ENCODE results near the gene STOX2.
A peak's percentile ranks its signal among the peaks of the same experiment; 100 is the strongest.
"Not testable (repeated sequence)": the region's sequence is repeated elsewhere in the genome, so short reads cannot be mapped to it uniquely, and the experiment has no call there.

STOX2 gene

DNA sequence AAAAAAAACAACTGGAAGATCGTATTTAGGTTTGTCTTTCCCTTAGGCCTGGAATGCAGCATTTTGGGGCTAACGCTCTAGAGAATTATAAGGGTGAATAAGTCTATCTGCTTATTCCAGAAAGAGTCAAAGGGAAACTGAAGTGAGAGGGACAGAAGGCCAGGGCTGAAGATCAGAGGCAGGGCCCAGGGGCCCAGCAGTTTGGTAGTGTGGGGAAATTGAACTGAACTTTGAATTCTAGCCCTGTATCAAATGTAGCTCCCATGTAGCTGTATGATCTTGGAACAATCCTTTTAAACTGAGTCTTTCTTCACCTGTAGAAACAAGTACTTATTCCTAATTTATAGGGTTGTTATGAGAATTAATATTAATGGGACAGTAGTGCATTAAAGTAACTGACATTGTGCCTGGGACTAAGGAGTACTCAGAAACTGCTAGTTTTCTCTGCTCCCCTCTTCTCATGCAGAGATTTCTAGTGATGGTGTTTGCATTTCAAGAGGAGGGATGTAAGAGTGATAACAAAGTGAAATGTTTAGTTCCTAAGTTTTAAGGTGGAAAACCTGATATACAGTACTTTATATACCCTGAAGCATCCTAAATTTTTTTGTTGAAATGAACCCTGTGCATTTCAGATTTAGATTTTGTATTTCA lies 30.4 kb downstream of the STOX2 start:
- no peak for DNase-seq (ENCODE audit: low spot score)

GRCh38 chr4:183936047-183936446 lies 30.9 kb downstream of the STOX2 start:
- DNase-seq (ENCODE audit: low spot score), result no peak

DNA sequence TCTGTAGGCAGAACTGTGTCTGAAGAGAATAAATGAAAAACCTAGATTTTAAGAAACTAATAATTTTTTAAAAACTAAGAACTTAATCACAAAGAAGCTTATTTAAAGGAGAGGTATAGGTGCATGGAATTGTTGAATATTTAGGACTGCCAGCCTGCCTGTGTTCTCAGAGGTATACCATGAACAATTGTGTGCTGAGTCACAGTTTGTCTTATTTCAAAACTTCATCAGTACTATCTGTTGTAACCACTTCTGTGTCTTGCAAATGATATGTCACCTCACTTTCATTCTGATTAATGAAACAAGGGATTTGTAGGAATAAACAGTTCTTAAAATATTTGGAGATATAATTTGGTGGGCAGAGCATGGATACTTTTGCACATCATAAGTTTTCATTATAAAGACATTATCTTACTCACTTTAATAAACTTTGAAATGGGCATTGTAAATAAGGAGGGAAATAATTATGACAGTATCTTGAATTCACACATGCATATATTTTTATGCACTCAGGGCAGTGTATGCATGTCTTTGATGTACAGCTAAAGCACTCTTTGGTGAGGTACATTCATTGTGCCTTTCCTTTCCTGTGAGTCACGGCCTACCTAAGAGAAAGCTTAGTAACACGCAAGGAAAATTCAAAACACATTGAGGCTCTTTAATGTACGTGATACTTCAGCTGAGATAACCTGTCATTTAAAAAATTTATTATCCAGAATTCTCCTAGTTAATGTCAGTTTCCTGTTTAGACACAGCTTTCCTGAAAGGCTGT lies 31.7 kb downstream of the STOX2 start:
- no peak for DNase-seq (ENCODE audit: low spot score)

GRCh38 chr4:183940864-183941263 lies 35.8 kb downstream of the STOX2 start:
- DNase-seq (ENCODE audit: low spot score), result no peak

- DNase-seq (ENCODE audit: low spot score), result no peak
Measured at GRCh38 chr4:183941964-183942363, 36.9 kb downstream of the STOX2 start.

DNA sequence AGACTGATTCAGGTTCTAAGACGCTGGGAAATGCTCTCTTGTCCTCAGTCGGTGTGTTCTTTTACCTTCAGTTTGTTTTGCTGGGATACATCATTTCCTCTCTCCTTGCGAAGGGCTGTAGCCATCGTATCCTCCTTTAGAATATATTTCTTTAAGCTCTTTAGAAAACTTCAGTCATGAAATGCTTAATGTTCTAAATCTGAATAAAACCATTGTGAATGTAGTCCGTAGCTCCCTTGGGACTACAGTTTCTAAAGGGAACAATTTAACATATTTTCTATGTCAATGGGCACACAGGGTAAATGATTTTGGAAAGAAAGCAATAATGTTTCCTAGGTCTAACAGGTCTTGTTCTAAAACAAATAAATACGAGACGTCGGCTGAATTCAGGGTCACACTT lies 40.6 kb downstream of the STOX2 start:
- DNase-seq (ENCODE audit: low spot score), result no peak

DNA sequence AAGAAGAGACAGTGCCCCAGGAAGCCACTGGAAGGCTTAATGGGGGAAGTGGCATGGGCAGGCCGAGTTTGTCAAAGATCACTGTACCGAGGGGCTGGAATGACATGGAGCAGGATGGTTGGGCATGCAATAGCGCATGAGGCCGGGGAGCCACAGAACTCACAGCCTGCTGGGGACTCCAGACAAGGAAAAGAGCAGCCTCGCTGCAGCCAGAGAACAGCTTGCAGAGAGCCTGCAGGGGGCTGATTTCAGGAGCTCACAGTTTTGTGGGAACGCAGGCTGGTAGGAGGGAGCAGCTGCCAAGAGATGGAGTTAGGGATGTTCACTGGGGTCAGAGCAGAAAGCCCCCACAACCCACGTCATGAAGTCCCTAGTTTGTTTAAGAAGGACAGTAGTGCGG lies 45.4 kb downstream of the STOX2 start:
- DNase-seq (ENCODE audit: low spot score), result no peak

GRCh38 chr4:183952652-183953051 lies 47.5 kb downstream of the STOX2 start:
- DNase-seq (ENCODE audit: low spot score), result not testable (repeated sequence)

- DNase-seq (ENCODE audit: low spot score), result peak; percentile 40
Measured at GRCh38 chr4:183959319-183960045, 54.4 kb downstream of the STOX2 start.

DNA sequence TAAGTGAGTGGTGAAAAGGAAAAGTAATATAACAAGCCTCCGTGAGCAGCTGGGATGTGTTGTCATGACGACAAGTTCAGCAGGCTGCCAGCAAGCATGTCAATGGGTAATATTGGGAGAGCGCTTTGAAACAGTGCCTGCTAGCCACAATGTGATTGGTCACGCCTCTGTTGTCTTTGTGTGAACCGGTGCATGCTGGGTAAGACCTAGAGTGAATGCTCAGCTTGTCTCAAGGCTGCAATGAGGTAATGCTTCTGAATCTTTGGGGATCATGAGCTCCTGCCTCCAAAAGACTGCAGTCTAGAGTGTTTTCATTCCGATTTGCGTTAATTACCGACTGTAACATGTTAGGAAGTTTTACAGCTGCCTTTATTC lies 54.9 kb downstream of the STOX2 start:
- peak; percentile 97 for DNase-seq (ENCODE audit: low spot score)

DNA sequence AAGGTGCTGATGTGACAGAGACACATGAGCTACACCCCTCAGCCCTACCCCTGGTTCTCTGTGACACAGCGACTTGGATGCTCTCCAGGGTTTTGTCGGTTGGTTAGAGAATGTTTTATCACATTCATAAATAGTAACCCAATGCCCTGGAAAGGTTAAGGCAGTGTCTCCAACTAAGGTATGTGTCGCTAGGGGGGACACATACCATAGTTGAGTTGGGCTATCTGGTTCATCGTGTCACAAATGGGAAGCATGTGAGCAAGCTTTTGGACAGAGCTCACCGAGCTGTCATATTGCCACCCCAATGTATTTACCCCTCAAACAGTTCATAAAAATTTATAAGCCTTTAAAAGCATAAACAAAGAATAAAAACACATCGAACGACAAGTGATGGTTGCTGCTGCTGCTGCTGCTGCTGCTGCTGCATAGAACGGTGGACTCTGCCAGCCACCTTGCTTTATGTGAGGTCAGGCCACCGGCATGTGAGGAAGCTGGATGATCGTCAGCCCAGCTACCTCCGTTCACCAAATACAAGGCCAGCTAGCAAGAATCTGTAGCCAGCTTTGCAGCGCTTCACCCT lies 55.9 kb downstream of the STOX2 start:
- peak; percentile 54 for DNase-seq (ENCODE audit: low spot score)

DNA sequence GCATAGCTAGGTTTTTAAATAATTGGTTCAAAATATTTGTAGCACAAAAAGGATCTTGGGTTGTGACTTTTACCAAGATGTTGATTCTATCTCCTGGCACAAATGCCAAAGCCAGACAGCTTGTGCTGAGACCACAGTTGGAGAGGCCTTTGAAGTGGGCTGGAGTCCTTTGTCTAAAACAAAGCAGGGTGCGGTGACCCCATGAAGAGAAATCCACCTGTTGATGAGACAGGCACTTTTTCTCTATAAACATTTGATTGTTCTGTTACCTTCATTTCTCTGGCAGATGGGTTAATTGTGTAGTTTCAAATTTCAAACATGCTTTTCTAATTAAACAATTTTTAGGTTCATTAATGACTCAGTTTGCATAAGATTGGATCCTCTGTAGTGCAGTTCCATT lies 56.7 kb downstream of the STOX2 start:
- no peak for DNase-seq (ENCODE audit: low spot score)

DNA sequence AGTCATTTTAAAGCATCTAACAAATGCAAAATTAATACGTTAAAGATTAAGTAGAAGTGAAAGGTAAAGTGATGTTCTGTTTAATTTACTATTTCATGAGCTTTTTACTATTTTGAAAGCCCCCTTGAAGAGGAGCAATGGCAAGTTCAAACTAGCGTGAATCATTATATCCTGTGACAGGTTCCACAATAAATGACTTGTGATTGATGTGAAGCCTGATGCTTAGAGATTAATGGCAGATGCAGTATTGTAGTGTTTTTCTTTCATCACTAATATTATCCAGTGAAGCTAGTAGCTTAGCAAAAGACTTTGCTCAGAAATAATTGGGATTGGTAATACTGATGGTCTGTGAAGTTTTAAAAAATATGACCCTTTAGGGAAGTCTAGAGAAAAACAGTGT lies 57.3 kb downstream of the STOX2 start:
- DNase-seq (ENCODE audit: low spot score), result no peak

GRCh38 chr4:183966371-183966770 lies 61.3 kb downstream of the STOX2 start:
- no peak for DNase-seq (ENCODE audit: low spot score)

- DNase-seq (ENCODE audit: low spot score), result no peak
Measured at GRCh38 chr4:183967266-183967665, 62.2 kb downstream of the STOX2 start.

GRCh38 chr4:183968502-183968901 lies 63.4 kb downstream of the STOX2 start:
- no peak for DNase-seq (ENCODE audit: low spot score)

GRCh38 chr4:183968931-183969330 lies 63.8 kb downstream of the STOX2 start:
- no peak for DNase-seq (ENCODE audit: low spot score)

DNA sequence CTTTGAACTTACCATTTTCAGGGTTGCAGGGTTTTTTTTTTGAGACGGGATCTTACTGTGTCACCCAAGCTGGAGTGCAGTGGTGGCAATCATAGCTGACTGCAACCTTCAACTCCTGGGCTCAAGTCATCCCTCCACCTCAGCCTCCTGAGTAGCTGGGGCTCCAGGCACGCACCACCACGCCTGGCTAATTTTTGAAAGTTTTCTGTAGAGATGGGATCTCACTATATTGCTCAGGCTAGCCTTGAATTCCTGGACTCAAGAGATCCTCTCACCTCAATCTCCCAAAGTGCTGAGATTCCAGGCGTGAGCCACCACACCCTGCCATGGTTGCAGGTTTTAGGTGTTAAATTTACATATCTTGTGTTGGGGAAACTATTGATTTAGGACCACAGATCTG lies 64.5 kb downstream of the STOX2 start:
- DNase-seq (ENCODE audit: low spot score), result no peak

- peak; percentile 62 for DNase-seq (ENCODE audit: low spot score)
Measured at GRCh38 chr4:183971929-183972490, 66.9 kb downstream of the STOX2 start.

GRCh38 chr4:183977707-183978106 lies 72.6 kb downstream of the STOX2 start:
- no peak for DNase-seq (ENCODE audit: low spot score)

DNA sequence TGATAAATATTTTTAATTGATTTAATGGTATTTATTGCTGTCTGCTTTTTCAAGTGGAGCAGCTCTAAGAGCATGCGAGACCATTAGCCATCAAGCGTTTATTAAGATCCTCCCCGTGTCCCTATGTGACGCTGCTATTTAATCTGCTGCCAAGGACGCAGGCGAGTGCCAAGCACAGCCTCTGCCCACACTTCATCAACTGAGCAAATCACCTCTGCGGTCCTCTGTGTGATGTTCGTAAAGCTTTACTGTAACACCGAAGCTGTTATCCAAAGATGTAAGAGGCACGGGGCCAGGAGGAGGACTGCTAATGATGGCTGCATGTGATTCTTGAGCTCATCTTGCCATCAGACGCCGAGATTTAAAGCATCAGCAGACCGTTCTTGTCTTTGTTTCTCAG lies 79.5 kb downstream of the STOX2 start:
- DNase-seq (ENCODE audit: low spot score), result peak; percentile 71

DNA sequence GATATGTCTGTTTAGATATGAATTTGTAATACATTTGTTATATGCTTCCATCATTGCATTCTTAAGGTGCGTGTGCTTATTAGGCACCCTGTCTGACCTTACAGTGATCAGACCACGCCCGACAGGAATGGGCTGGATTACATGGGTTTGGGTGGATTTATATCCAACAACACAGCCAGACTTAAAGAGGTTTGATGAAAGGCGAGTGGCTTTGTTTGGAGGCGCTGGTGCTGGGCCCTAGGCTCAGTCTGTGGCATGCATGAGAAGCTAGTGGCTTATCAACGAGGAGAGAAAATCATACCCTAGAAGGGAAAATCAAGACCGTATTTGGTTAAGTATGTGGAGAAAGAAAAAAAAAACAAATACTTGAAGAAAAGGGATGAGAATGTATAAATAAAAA lies 80.7 kb downstream of the STOX2 start:
- DNase-seq (ENCODE audit: low spot score), result no peak

Measured in Ammon's horn (tissue), 1 donor.